HG03159 (cell line): ENCODE results near the gene PCDHGA1.
"Not testable (repeated sequence)": the region's sequence is repeated elsewhere in the genome, so short reads cannot be mapped to it uniquely, and the experiment has no call there.

Experiments used
- ATAC-seq: cut with Tn5 transposase; IDR thresholded peaks from one replicate; pipeline ENCODE4 v1.9.1; 2021; ENCODE audit warnings: mild to moderate bottlenecking, moderate library complexity; ENCODE audit not compliant: unreplicated experiment

Gene PCDHGA1

DNA sequence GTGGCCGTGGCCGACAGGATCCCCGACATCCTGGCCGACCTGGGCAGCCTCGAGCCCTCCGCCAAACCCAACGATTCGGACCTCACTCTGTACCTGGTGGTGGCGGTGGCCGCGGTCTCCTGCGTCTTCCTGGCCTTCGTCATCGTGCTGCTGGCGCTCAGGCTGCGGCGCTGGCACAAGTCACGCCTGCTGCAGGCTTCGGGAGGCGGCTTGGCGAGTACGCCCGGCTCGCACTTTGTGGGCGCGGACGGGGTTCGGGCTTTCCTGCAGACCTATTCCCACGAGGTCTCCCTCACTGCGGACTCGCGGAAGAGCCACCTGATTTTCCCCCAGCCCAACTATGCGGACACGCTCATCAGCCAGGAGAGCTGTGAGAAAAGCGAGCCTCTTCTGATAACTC, 15.7 kb downstream of the PCDHGA1 start:
- ATAC-seq, result not testable (repeated sequence)

DNA sequence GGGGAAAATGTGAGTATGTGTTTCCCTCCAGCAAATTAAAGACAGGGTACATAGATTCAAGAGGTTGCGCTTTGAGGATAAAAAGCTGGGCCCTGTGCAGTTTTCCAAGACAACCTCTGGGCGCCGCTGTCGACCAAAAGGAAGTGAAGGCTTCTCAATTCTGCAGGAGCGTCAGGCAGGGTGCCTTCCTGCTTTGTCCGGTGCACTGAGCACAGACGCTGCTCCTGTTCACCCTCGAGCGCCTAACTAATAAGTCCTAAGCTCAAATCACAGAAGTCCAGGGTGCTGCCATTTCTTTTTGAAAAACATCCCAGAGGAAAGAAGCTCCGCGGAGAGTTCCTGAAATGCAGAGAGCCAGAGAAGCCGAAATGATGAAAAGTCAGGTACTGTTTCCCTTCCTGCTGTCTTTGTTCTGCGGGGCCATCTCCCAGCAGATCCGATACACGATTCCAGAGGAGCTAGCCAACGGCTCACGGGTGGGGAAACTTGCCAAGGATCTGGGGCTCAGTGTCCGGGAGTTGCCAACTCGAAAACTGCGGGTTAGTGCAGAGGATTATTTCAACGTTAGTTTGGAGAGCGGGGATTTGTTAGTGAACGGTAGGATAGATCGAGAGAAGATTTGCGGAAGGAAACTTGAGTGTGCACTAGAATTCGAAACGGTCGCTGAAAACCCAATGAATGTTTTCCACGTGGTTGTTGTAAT, 19.8 kb downstream of the PCDHGA1 start, which contains the start of gene PCDHGB1:
TSS of gene PCDHGB1 (plus strand) at position 183 of the 703 bp plus-strand sequence. CDS start at position 345, 162 bp downstream.
- ATAC-seq, result no peak

DNA sequence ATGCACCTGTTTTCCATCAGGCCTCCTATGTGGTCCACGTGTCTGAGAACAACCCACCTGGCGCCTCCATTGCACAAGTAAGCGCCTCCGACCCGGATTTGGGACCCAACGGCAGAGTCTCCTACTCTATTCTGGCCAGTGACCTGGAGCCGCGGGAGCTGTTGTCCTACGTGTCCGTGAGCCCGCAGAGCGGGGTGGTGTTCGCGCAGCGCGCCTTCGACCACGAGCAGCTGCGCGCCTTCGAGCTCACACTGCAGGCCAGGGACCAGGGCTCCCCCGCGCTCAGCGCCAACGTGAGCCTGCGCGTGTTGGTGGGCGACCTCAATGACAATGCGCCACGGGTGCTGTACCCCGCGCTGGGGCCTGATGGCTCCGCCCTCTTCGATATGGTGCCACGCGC, 21.3 kb downstream of the PCDHGA1 start:
- ATAC-seq, result no peak

DNA sequence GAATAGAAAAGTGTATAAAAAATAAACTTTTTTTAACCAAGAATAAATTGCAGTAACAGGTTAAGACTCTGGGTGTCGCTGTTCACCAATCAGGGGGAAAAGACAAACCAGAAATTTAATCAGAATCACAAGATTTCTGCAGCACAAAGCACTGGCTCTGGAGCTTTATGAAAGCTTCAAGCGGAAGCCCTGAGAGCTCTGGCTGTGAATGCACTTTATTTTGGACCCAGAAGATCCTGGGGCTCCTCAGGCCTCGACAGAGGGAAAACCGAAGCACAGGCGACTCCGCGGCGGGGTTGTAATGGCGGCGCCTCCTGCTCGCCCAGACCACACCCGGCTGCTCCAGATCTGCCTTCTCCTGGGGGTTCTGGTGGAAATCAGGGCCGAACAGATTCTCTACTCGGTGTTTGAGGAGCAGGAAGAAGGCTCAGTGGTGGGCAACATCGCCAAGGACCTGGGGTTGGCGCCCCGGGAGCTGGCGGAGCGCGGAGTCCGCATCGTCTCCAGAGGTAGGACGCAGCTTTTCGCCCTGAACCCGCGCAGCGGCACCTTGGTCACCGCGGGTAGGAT, 24.7 kb downstream of the PCDHGA1 start, which contains the start of gene PCDHGA4:
TSS of gene PCDHGA4 (plus strand) at position 122 of the 570 bp plus-strand sequence. CDS start at position 209, 87 bp downstream.
- ATAC-seq, result no peak

DNA sequence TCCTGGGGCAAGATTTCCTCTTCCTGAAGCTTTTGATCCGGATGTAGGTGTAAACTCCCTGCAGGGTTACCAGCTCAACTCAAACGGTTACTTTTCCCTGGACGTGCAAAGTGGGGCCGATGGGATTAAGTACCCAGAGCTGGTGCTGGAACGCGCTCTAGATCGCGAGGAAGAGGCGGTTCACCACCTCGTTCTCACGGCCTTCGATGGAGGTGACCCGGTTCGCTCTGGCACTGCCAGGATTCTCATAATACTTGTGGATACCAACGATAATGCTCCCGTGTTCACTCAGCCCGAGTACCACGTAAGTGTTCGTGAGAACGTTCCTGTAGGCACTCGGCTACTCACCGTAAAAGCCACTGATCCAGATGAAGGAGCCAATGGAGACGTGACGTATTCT, 25.3 kb downstream of the PCDHGA1 start:
- no peak for ATAC-seq

DNA sequence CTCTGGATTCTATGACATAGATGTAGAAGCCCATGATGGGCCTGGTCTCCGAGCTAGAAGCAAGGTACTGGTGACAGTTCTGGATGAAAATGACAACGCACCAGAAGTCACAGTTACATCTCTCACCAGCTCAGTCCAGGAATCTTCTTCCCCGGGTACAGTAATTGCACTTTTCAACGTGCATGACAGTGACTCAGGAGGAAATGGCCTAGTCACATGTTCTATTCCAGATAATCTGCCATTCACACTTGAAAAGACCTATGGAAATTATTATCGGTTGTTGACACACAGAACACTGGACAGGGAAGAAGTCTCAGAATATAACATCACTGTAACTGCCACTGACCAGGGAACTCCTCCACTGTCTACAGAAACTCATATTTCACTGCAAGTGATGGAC, 25.8 kb downstream of the PCDHGA1 start:
- ATAC-seq, result no peak

DNA sequence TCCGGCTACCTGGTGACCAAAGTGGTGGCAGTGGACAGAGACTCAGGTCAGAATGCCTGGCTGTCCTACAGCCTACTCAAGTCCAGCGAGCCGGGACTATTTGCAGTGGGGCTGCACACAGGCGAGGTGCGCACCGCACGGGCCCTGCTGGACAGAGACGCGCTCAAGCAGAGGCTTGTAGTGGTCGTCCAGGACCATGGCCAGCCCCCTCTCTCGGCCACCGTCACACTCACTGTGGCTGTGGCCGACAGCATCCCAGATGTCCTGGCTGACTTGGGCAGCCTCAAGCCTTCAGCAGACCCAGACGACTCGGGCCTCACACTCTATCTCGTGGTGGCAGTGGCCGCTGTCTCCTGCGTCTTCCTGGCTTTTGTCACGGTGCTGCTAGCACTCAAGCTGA, 26.6 kb downstream of the PCDHGA1 start:
- no peak for ATAC-seq

DNA sequence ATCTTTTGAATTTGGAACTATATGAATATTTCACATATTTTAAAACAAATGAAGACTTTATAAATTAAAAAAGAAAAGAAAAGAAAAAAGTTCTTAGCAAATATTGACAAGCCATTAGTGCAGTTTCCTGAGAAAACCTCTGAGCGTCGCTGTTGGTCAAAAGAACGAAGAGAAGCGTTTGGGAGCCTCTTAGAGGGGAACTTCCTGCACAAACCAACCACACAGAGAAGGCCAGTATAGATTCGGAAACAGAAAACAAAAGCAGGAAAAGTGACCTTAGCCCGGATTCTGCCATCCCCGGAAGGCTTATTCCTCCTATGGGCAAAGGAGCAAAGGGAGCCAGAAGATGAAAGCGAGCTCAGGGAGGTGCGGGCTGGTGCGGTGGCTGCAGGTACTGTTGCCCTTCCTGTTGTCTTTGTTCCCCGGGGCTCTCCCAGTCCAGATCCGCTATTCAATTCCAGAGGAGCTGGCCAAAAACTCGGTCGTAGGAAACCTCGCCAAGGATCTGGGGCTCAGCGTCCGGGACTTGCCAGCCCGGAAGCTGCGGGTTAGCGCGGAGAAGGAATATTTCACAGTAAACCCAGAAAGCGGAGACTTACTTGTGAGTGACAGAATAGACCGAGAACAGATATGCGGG, 29.6 kb downstream of the PCDHGA1 start, which contains the start of gene PCDHGB2:
TSS of gene PCDHGB2 (plus strand) at position 205 of the 637 bp plus-strand sequence. CDS start at position 347, 142 bp downstream.
- peak; percentile 57 for ATAC-seq

DNA sequence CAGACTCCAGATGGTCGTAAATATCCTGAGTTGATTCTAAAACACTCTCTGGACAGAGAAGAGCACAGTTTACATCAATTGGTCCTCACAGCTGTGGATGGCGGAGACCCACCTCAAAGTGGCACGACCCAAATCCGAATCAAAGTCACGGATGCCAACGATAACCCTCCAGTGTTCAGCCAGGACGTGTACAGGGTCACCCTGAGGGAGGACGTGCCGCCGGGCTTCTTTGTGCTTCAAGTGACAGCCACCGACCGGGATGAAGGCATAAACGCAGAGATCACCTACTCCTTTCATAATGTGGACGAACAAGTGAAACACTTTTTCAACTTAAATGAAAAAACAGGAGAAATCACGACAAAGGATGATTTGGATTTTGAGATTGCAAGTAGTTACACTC, 30.4 kb downstream of the PCDHGA1 start:
- no peak for ATAC-seq

DNA sequence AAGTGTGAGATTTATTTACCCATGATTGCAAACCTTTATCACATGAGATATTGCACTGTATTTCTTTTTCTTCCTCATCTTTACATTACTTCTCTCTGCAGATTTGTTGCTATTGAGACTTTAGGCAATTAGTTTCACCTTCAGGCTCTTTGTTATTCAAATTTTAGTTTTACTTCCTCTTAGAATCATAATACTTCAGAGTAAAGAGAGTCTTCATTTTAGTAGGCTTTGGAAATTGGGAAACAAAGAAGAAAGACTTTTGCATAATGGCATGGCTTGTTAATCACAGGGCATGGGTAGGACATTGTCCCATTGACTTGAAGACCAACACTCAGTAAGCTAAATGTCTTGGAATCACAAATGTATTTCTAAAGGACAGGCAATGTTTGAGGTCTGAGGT, 32.4 kb downstream of the PCDHGA1 start:
- no peak for ATAC-seq

DNA sequence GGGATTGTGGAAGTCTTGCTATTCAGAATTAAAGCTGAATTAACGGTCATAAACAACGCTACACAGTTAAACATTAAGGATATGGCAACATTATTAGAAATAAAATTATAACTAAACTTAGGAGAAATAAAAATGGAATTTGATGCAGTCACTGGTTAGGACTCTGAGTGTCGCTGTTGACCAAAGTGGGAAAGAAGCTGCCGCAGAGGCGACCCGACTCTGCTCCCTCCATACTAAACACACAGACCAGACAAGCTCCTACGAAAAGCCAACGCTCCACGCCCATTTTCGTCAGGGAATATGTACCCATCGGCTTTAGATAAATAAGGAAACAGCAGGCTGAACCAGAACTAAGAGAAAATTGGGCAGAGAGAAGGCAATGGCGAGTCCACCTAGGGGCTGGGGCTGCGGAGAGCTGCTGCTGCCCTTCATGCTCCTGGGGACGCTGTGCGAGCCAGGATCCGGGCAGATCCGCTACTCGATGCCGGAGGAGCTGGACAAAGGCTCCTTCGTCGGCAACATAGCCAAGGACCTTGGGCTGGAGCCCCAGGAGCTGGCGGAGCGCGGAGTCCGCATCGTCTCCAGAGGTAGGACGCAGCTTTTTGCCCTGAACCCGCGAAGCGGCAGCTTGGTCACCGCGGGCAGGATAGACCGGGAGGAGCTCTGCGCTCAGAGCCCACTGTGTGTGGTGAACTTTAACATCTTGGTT, 33.8 kb downstream of the PCDHGA1 start, which contains the start of gene PCDHGA5:
TSS of gene PCDHGA5 (plus strand) at position 211 of the 709 bp plus-strand sequence. CDS start at position 380, 169 bp downstream.
- no peak for ATAC-seq

DNA sequence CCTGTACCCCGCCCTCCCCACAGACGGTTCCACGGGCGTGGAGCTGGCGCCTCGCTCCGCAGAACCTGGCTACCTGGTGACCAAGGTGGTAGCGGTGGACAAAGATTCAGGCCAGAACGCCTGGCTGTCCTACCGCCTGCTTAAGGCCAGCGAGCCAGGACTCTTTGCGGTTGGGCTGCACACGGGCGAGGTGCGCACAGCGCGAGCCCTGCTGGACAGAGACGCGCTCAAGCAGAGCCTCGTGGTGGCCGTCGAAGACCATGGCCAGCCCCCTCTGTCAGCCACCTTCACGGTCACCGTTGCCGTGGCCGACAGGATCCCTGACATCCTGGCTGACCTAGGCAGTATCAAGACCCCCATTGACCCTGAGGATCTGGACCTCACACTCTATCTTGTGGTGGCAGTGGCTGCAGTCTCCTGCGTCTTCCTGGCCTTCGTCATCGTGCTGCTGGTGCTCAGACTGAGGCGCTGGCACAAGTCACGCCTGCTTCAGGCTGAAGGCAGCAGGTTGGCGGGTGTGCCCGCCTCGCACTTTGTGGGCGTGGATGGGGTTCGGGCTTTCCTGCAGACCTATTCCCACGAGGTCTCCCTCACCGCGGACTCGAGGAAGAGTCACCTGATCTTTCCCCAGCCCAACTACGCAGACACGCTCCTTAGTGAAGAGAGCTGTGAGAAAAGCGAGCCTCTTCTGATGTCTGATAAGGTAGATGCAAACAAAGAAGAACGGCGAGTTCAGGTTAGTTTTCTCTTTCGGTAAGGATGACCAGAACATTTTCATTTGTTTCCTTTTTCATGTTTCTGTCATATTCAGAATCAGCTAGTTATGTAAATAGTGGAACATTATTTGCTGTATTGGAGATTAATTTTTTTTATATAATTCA, 35.9 kb downstream of the PCDHGA1 start:
- ATAC-seq, result no peak

DNA sequence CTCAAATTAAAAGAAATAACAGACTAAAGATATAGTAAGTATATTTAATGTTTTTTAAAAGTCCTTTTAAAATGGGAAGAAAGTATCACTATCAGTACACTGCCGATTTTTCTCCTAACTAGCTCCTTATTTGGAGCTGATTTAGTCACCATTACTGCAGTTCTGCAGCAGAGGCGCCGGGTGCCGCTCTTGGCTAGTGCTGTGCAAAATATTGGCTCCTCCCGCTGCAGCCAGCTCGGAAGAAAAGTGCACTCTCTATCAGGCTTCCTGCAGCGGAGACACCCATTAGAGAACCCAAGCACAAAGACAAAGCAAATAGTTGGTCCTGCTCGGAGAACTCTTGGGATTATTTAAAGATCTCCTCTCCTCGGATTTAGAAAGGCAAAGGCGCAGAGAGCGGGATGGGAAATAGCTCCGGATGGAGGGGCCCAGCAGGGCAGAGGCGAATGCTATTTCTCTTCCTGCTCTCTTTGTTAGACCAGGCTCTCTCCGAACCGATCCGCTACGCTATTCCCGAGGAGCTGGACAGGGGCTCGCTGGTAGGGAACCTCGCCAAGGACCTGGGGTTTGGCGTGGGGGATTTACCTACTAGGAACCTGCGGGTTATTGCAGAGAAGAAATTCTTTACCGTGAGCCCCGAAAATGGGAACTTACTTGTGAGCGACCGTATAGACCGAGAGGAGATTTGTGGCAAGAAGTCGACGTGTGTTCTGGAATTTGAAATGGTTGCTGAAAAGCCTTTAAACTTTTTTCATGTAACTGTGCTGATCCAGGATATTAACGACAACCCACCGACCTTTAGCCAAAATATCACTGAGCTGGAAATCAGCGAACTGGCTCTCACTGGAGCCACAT, 39.9 kb downstream of the PCDHGA1 start, which contains the start of gene PCDHGB3:
TSS of gene PCDHGB3 (plus strand) at position 249 of the 855 bp plus-strand sequence. CDS start at position 402, 153 bp downstream.
- no peak for ATAC-seq

DNA sequence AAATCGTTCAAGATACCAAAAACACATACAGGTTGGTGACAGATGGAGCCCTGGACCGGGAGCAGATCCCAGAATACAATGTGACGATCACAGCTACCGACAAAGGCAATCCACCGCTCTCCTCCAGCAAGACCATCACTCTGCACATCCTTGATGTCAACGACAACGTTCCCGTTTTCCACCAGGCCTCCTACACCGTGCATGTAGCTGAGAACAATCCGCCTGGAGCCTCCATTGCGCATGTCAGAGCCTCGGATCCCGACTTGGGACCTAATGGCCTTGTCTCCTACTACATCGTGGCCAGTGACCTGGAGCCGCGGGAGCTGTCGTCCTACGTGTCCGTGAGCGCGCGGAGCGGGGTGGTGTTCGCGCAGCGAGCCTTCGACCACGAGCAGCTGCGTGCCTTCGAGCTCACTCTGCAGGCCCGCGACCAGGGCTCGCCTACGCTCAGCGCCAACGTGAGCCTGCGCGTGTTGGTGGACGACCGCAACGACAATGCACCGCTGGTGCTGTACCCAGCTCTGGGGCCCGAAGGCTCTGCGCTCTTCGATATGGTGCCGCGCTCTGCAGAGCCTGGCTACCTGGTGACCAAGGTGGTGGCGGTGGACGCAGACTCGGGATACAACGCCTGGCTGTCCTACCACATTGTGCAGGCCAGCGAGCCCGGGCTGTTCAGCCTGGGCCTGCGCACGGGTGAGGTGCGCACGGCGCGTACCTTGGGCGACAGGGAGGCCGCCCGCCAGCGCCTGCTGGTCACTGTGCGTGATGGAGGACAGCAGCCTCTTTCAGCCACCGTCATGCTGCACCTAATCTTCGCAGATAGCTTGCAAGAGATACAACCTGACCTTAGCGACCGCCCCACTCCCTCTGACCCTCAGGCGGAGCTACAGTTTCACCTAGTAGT, 41.5 kb downstream of the PCDHGA1 start:
- no peak for ATAC-seq

DNA sequence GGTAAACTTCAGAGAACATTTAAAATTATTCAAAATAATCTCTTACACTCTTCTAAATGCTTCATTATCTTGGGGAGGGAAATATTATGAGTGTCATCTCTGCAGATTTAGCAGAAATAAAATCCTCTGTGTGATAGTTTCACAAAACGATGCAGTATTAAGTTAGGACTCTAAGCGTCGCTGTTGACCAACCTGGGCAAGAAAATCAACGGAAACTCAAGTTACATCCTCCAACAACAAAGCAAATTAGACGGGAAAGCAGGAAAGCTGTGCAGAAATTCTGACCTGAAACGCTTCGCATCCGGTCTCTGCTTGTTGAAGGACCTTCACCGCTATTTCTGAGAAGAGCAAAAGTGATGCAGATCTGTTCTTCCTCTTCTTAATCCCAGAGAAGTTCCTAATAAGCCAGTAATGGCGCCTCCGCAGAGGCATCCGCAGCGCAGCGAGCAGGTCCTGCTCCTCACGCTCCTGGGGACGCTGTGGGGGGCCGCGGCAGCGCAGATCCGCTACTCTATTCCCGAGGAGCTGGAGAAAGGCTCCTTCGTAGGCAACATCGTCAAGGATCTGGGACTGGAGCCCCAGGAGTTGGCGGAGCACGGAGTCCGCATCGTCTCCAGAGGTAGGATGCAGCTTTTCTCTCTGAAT, 43.5 kb downstream of the PCDHGA1 start, which contains the start of gene PCDHGA6:
TSS of gene PCDHGA6 (plus strand) at position 219 of the 645 bp plus-strand sequence. CDS start at position 412, 193 bp downstream.
- no peak for ATAC-seq

DNA sequence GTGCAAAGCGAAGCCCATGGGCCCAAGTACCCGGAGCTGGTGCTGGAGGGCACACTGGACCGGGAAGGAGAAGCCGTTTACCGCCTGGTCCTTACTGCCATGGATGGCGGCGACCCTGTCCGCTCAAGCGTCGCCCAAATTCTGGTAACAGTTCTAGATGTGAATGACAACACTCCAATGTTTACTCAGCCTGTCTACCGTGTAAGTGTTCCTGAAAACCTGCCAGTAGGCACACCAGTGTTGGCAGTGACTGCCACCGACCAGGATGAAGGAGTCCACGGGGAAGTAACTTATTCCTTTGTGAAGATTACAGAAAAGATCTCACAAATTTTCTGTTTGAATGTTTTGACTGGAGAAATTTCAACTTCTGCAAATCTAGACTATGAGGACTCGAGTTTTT, 44.3 kb downstream of the PCDHGA1 start:
- ATAC-seq, result no peak

DNA sequence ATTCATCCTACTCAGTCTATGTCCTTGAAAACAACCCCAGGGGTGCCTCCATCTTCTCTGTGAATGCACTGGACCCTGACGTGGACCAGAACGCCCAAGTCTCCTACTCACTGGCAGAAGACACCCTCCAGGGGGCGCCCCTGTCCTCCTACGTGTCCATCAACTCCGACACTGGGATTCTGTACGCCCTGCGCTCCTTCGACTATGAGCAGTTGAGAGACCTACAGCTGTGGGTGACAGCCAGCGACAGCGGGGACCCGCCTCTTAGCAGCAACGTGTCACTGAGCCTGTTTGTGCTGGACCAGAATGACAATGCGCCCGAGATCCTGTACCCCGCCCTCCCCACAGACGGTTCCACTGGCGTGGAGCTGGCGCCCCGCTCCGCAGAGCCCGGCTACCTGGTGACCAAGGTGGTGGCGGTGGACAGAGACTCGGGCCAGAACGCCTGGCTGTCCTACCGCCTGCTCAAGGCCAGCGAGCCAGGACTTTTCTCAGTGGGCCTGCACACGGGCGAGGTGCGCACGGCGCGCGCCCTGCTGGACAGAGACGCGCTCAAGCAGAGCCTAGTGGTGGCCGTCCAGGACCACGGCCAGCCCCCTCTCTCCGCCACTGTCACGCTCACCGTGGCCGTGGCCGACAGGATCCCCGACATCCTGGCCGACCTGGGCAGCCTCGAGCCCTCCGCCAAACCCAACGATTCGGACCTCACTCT, 45.3 kb downstream of the PCDHGA1 start:
- not testable (repeated sequence) for ATAC-seq
